Right lung (tissue), 5 donors: Measurements from ENCODE around the gene UTP3. TPM values are rescaled to one million over a fixed set of nuclear protein-coding genes. Genes with fewer than 3 reads are reported as not detected.

Experiments
- polyA plus RNA-seq, 5 donors: library from polyadenylated mRNA; unstranded; fragments of 120-200 nt; gene quantifications; one replicate each; pipeline versions ENCODE4 v1.2.1 to v1.2.3, GENCODE V29; 2013; ENCODE audit warnings: inconsistent platforms in 1 of 5, low replicate concordance in 1 of 5; ENCODE audit not compliant: insufficient read length in 5 of 5, insufficient read depth in 1 of 5

UTP3 gene
- polyA plus RNA-seq, 5 donors: 27.9 to 37.2 (median 34.8) TPM

Other genes with a start within 250 kb of the UTP3 start
- gene MUC7, start 216.3 kb upstream of the UTP3 start, polyA plus RNA-seq: not detected
- under 1 TPM in 2 of 5 donors, not detected in 3; 0.49 to 0.58 TPM for gene AMTN, start 170.0 kb upstream of the UTP3 start, polyA plus RNA-seq
- not detected for gene AMBN, start 96.3 kb upstream of the UTP3 start, polyA plus RNA-seq
- gene ENAM, start 59.8 kb upstream of the UTP3 start, polyA plus RNA-seq: under 1 TPM; 0.14 to 0.84 (median 0.42) TPM
- 1 to 10 TPM; 1.9 to 4.1 (median 2.2) TPM for gene JCHAIN, start 22.0 kb upstream of the UTP3 start, polyA plus RNA-seq
- 100 to 1,000 TPM; 104 to 151 (median 137) TPM for gene RUFY3, start 33.4 kb downstream of the UTP3 start, polyA plus RNA-seq
- 100 to 1,000 TPM; 122 to 138 (median 133) TPM for gene GRSF1, start 151.4 kb downstream of the UTP3 start, polyA plus RNA-seq
- gene MOB1B, start 213.8 kb downstream of the UTP3 start, polyA plus RNA-seq: 10 to 100 TPM; 31.2 to 53.5 (median 45.5) TPM